Activated T-helper 1 cell treated with anti-CD3 and anti-CD28 coated beads, Interleukin-2, amount 50 U/mL, for 16 hours (primary cell): Measurements from ENCODE around the gene TRABD.
"Not testable (repeated sequence)": the region's sequence is repeated elsewhere in the genome, so short reads cannot be mapped to it uniquely, and the experiment has no call there.

Experiments
- DNase-seq, 2 donors: peaks; one replicate each; pipeline ENCODE4 v3.0.0-alpha.2; 2020; ENCODE audit warnings: low read depth in 1 of 2, low spot score in 1 of 2

TRABD gene

GRCh38 chr22:50151571-50152537 lies 33.9 kb upstream of the TRABD start:
- no peak for DNase-seq

- DNase-seq = no peak
These were observed 32.5 kb upstream of the TRABD start for GRCh38 chr22:50153056-50153755.

DNA sequence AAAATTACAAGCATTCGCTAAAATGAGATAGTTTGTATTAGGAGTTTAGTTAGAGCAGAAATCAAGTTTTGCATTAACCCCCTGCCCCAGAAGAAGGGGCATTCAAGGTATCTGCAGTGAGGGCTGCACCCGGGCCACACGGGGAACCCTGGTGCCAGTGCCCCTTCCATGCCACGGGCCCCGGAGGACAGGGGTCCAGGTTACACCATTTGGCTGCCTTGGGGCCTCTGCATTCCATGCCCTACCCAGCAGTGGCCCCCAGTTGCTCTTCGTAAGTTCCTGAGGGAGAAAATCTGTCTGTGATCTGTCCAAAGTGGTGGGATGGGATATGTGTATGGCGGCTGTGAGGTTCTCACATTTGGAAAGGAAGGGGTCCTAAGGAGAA lies 32.0 kb upstream of the TRABD start:
- DNase-seq = no peak

GRCh38 chr22:50157709-50158375 lies 27.9 kb upstream of the TRABD start:
- DNase-seq = no peak

DNA sequence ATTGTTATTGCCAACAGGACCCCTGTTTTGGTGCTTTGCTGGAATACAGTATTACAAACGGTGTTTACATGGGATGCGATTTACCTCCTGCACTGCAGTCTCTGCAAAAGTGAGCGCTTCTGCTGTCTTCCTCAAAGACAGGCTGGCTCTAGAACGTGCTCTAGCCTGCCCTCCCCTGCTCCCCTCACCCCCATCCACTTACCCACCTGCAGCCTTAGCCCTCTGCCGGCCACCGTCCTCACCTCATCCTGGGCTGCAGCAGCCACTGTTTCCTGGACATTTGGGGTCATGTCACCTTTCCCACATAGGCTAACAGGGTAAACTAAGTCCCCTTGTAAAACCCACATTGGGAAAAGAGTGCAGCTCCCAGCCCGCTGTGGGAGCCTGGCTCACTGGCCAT lies 24.8 kb upstream of the TRABD start:
- DNase-seq = no peak

DNA sequence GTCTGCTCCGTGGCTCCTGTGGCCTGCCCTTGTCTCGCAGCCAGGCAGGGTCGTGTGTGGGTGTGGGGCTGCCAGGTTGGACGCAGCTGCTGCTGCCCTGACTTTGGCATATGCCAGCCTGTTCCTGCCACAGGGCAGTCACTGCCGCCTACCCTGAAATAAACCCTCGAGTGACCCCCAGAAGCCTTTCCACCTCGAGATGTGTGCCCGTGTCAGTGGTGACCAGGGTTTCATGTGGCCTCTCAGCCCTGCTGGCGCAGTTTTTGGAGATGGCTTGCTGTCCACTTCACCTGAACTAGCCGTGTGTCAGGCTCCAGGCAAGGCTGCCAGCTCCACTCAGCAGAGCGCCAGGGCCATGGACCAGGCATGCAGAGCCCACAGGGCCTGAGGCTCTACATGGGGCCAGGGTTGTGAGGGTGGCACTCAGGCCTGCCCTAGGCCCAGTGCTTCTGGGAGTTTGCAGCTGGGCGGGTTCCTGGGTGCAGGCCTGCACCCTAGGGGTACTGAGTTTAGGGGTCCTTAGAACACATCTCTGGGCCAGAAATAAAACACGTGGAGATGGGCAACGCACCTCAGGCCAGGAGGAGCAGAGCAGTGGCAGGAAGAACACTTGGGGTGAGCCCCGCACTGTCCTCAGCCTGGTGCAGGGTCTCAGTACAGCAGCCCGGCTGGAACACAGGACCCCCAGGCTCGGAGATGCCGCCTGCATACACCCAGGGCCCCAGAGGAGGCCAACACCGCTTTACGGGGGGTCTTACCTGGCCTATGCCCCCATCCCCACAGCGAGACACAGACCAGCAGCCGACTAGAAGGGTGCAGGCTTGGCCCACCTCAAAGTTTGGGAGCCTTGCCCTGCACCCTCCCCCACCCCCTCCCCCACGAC lies 24.0 kb upstream of the TRABD start:
- no peak for DNase-seq

- DNase-seq = no peak
These were observed 23.2 kb upstream of the TRABD start for GRCh38 chr22:50162391-50162956.

GRCh38 chr22:50165436-50166123 lies 20.1 kb upstream of the TRABD start:
- DNase-seq = no peak

DNA sequence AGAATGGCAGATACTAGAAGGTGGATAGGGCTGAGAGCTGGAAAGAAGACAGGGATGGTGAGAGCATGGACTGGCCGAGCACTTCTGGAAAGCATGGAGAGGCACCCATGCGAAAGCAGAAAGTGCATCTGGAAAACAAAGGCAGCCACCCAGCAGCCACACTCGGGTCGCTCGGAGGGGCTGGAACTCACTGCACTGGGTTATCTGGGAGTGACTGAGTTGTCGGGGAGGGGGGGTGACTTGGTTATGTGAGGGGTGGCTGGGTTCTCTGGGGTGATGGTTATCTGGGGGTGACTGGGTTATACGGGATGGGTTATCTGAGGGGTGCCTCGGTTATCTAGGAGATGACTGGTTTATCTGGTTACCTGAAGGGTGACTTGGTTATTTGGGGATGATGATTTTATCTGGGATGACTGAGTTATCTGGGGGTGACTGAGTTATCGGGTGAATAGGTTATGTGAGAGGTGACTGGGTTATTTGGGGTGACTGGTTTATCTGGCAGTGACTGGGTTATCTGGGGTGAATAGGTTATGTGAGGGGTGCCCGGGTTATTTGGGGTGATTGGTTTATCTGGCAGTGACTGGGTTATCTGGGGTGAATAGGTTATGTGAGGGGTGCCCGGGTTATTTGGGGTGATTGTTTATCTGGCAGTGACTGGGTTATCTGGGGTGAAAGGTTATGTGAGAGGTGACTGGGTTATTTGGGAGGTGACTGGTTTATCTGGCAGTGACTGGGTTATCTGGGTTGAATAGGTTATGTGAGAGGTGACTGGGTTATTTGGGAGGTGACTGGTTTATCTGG lies 17.8 kb upstream of the TRABD start:
- DNase-seq = no peak

GRCh38 chr22:50168490-50169180 lies 17.1 kb upstream of the TRABD start:
- DNase-seq = not testable (repeated sequence)

DNA sequence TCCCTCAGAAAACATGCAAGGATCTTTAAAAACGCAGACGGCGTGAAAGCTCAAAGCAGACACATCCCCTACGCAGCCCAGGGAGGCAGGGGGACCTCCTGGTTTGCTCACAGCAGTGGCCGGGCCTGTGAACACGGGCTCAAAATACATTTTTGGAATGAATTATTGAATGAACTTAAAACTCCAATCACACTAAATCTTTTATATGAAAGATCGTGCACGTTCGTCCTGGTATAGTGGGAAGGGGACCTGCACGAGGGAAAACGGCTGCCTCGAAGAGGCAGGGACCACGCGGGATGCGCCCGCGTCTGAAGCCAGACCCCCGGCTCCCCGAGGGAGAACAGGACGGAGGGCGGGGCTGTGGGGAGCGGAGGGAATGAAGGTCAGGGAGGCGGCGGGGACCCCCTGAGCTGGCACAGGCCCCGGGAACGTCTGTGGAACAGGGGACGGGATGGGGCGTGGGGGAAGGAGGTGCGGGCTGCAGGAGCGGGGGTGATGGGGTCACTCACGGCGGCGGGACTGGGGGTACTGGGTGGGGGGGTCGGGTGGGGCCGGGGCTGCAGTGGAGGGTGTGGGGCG lies 16.4 kb upstream of the TRABD start:
- no peak for DNase-seq

GRCh38 chr22:50169774-50170341 lies 15.9 kb upstream of the TRABD start:
- peak in 1 of 2 donors; percentile 49 for DNase-seq

GRCh38 chr22:50170453-50171318 lies 15.0 kb upstream of the TRABD start, which contains the start of gene PANX2:
Gene PANX2, plus strand, starts transcription at chr22:50170731. Its CDS starts 0 bp downstream, at chr22:50170731.
- DNase-seq = no peak

- no peak for DNase-seq
These were observed 14.3 kb upstream of the TRABD start for GRCh38 chr22:50171319-50171964.

DNA sequence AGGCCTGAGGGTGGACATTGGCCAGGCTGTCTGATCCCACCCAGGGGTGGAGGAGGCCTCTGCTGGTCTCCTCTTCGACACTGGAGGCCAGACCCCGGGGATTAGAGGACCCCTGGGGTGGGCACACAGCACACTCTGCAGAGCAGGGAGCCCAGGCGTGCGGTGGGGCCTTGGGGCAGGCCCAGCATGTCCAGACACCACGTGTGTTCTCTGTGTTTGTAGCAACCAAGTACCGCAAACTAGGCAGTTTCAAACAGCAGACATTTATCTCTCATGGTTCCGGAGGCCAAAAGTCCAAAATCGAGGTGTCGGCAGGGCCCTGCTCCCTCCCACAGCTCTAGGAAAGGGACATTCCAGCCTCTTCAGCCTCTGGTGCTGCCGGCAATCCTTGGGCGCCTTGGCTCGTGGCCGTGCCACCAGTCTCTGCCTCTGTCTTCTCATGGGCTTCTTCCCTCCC lies 13.7 kb upstream of the TRABD start:
- DNase-seq = no peak
